Uterus (tissue), 2 donors: Measurements from ENCODE around the gene ITK.

Source experiments
- POLR2A ChIP-seq, 2 donors: fragments of 450-650 bp; IDR thresholded peaks; one replicate each; pipeline ENCODE4 v1.6.1; 2016; ENCODE audit warnings: antibody characterized with exemption in 2 of 2, mild to moderate bottlenecking in 1 of 2, moderate library complexity in 1 of 2
- TF ChIP-seq, protein P1 (sequence below), 4 experiments: fragments of 200-600 bp in 2 of 4; fragments of 450-650 bp in 2 of 4; sonication (generic) in 2 of 4; IDR thresholded peaks; one replicate each; pipeline ENCODE4 v1.5.1; 2016 to 2019; ENCODE audit warnings: antibody characterized with exemption in 4 of 4, mild to moderate bottlenecking in 2 of 4, moderate library complexity in 1 of 4

GRCh38 chr5:157186309-157187045 lies 5.8 kb downstream of the ITK start:
- TF ChIP-seq, protein P1, sequence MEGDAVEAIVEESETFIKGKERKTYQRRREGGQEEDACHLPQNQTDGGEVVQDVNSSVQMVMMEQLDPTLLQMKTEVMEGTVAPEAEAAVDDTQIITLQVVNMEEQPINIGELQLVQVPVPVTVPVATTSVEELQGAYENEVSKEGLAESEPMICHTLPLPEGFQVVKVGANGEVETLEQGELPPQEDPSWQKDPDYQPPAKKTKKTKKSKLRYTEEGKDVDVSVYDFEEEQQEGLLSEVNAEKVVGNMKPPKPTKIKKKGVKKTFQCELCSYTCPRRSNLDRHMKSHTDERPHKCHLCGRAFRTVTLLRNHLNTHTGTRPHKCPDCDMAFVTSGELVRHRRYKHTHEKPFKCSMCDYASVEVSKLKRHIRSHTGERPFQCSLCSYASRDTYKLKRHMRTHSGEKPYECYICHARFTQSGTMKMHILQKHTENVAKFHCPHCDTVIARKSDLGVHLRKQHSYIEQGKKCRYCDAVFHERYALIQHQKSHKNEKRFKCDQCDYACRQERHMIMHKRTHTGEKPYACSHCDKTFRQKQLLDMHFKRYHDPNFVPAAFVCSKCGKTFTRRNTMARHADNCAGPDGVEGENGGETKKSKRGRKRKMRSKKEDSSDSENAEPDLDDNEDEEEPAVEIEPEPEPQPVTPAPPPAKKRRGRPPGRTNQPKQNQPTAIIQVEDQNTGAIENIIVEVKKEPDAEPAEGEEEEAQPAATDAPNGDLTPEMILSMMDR (IDR thresholded peaks at IDR 0.05) = no peak
- TF ChIP-seq POLR2A (IDR thresholded peaks at IDR 0.05) = no peak
